Measurements from ENCODE around the gene USH2A.

DNA sequence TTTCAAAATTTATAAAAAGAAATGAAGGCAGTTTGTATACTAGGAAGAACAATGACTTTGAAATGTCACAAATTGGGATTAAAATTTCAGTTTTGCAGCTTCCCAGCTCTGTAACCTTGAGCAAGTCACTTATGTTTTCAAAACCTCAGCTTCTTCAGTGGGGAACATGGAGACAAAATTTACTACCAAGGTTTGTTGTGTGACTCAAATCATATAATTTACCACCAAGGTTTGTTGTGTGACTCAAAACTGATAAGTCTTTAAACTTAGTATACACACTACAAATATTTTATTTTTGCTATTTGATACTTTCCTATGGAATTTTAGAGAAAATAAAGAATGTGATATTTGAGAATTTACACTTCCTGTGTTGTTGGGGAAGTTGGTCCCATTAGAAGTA, 636.3 kb downstream of the USH2A start:
- TF ChIP-seq CTCF (IDR thresholded peaks at IDR 0.05; ENCODE audit: insufficient read depth, low read length, poor library complexity, severe bottlenecking) (no peak), EZH2phosphoT487 (conservative IDR thresholded peaks at IDR 0.05; ENCODE audit: low read length) (no peak)

Measured in SU-DHL-6 (cell line).